DND-41 (cell line): ENCODE data around the gene PRR7.

Source experiments
- ATAC-seq: fragments of 200-7000 bp; cut with Tn5 transposase; 3 replicates; pipeline ENCODE4 v1.9.1; 2021; ENCODE audit warnings: low read depth; ENCODE audit not compliant: insufficient read depth
- DNase-seq: peaks from one replicate; pipeline ENCODE4 v3.0.0-alpha.2; 2020
- H2AFZ ChIP-seq: 2 replicates; pipeline ENCODE4 v1.6.0; 2012; ENCODE audit warnings: low read depth, low read length
- H3K27ac ChIP-seq: 2 replicates; pipeline ENCODE4 v1.5.1; 2012; ENCODE audit warnings: low read length, inconsistent platforms
- H3K27me3 ChIP-seq: fragments of 200-600 bp; sonication (generic); 2 replicates; pipeline ENCODE4 v1.6.0; 2012; ENCODE audit warnings: low read length, mild to moderate bottlenecking, inconsistent platforms; ENCODE audit not compliant: insufficient read depth, poor library complexity
- H3K36me3 ChIP-seq: 2 replicates; pipeline ENCODE4 v1.5.1; 2012; ENCODE audit warnings: low read length, inconsistent platforms; ENCODE audit not compliant: insufficient read depth
- H3K4me1 ChIP-seq: 2 replicates; pipeline ENCODE4 v1.5.1; 2012; ENCODE audit warnings: mild to moderate bottlenecking, low read length; ENCODE audit not compliant: insufficient read depth
- H3K4me2 ChIP-seq: 2 replicates; pipeline ENCODE4 v1.6.0; 2012; ENCODE audit warnings: mild to moderate bottlenecking, moderate library complexity, low read length, inconsistent platforms; ENCODE audit not compliant: insufficient read depth
- H3K4me3 ChIP-seq, 2 experiments: fragments of 200-600 bp in 1 of 2; shearing (Covaris generic) in 1 of 2; 2 replicates each; pipeline ENCODE4 v1.5.1; 2012 to 2016; ENCODE audit warnings: inconsistent platforms in 2 of 2, low read length in 2 of 2, mild to moderate bottlenecking in 2 of 2, low read depth in 1 of 2, moderate library complexity in 1 of 2
- H3K79me2 ChIP-seq: 2 replicates; pipeline ENCODE4 v1.6.0; 2012; ENCODE audit warnings: low read length, inconsistent platforms; ENCODE audit not compliant: insufficient read depth
- H3K9ac ChIP-seq: 2 replicates; pipeline ENCODE4 v1.6.0; 2012; ENCODE audit warnings: low read depth, mild to moderate bottlenecking, inconsistent platforms, low read length, moderate library complexity
- H3K9me3 ChIP-seq: 2 replicates; pipeline ENCODE4 v1.5.1; 2012; ENCODE audit warnings: low read length, moderate library complexity, mild to moderate bottlenecking, inconsistent platforms; ENCODE audit not compliant: insufficient read depth, severe bottlenecking
- H4K20me1 ChIP-seq: 2 replicates; pipeline ENCODE4 v1.6.0; 2012; ENCODE audit warnings: low read length; ENCODE audit not compliant: insufficient read depth
- CTCF ChIP-seq: IDR thresholded peaks from 2 replicates; pipeline ENCODE4 v1.5.1; 2012; ENCODE audit warnings: borderline replicate concordance, low read length, moderate library complexity, mild to moderate bottlenecking; ENCODE audit not compliant: poor library complexity, severe bottlenecking; ENCODE audit errors: extremely low read depth
- EZH2 ChIP-seq: IDR thresholded peaks from 3 replicates; pipeline ENCODE4 v1.6.1; 2012; ENCODE audit warnings: borderline replicate concordance, low read depth, mild to moderate bottlenecking, moderate library complexity, low read length, inconsistent platforms; ENCODE audit not compliant: severe bottlenecking

The PRR7 gene

GRCh38 chr5:177467436-177467835, 20.8 kb downstream of the PRR7 start:
- no peak overlapping the region for H3K4me3 ChIP-seq
- peaks cover 17% of the 10 kb centered on the region for H3K4me1 ChIP-seq
- no peak overlapping the region for H3K4me2 ChIP-seq
- H3K9me3 ChIP-seq, result no peaks in the 10 kb centered on the region
- peaks cover 44% of the 10 kb centered on the region for H4K20me1 ChIP-seq
- ATAC-seq (no peak), DNase-seq (no peak)
- no peaks in the 10 kb centered on the region for H3K27me3 ChIP-seq
- H3K36me3 ChIP-seq, result peaks cover 65% of the 10 kb centered on the region
- H3K79me2 ChIP-seq, result peaks cover 30% of the 10 kb centered on the region
- no peak overlapping the region for H2AFZ ChIP-seq
- TF ChIP-seq CTCF, result no peak
- no peak for TF ChIP-seq EZH2
- no peak overlapping the region for H3K27ac ChIP-seq
- H3K9ac ChIP-seq, result no peak overlapping the region

- DNase-seq (no peak), ATAC-seq (no peak)
- H3K9ac ChIP-seq, result no peak overlapping the region
- no peak overlapping the region for H3K4me3 ChIP-seq
- no peaks in the 10 kb centered on the region for H3K27me3 ChIP-seq
- no peaks in the 10 kb centered on the region for H3K9me3 ChIP-seq
- no peak overlapping the region for H2AFZ ChIP-seq
- H3K36me3 ChIP-seq, result peaks cover 62% of the 10 kb centered on the region
- peaks cover 20% of the 10 kb centered on the region for H3K4me1 ChIP-seq
- peaks cover 46% of the 10 kb centered on the region for H4K20me1 ChIP-seq
- TF ChIP-seq CTCF (no peak), EZH2 (no peak)
- no peak overlapping the region for H3K27ac ChIP-seq
- peaks cover 34% of the 10 kb centered on the region for H3K79me2 ChIP-seq
- H3K4me2 ChIP-seq, result no peak overlapping the region
Observed at GRCh38 chr5:177468329-177468684, 21.7 kb downstream of the PRR7 start.

GRCh38 chr5:177468685-177469628, 22.3 kb downstream of the PRR7 start:
- Histone ChIP-seq H2AFZ (no peak overlapping the region), H3K79me2 (peaks cover 34% of the 10 kb centered on the region), H3K27ac (no peak overlapping the region), H3K4me2 (no peak overlapping the region), H3K36me3 (peaks cover 62% of the 10 kb centered on the region), H3K4me1 (peaks cover 22% of the 10 kb centered on the region), H3K27me3 (peaks cover under 1% of the 10 kb centered on the region), H4K20me1 (peaks cover 47% of the 10 kb centered on the region), H3K9ac (no peak overlapping the region), H3K4me3 (no peak overlapping the region), H3K9me3 (no peaks in the 10 kb centered on the region)
- DNase-seq (no peak), ATAC-seq (no peak)
- no peak for TF ChIP-seq EZH2
- no peak for TF ChIP-seq CTCF
